SU-DHL-6 (cell line): ENCODE results near the gene SDR42E1.

Source experiments
- H2AFZ ChIP-seq: fragments of 200-600 bp; sonication (generic); 2 replicates; pipeline ENCODE4 v1.6.1; 2014; ENCODE audit warnings: low read depth, mild to moderate bottlenecking, moderate library complexity, mixed read lengths, antibody characterized with exemption, low read length; ENCODE audit not compliant: severe bottlenecking
- H3F3A ChIP-seq: fragments of 200-600 bp; shearing (Covaris generic); 2 replicates; pipeline ENCODE4 v1.6.0; 2016; ENCODE audit warnings: antibody characterized with exemption, mild to moderate bottlenecking; ENCODE audit not compliant: insufficient read depth
- H3K27ac ChIP-seq: fragments of 200-600 bp; sonication (generic); 2 replicates; pipeline ENCODE4 v1.5.1; 2016; ENCODE audit warnings: low read depth, mild to moderate bottlenecking, low read length, moderate library complexity, mixed read lengths
- H3K27me3 ChIP-seq: fragments of 200-600 bp; sonication (generic), shearing (Covaris generic); 2 replicates; pipeline ENCODE4 v1.6.0; 2014; ENCODE audit warnings: mild to moderate bottlenecking, low read length
- H3K36me3 ChIP-seq: fragments of 200-600 bp; sonication (generic); 2 replicates; pipeline ENCODE4 v1.6.1; 2014; ENCODE audit warnings: mild to moderate bottlenecking, low read length, mixed read lengths
- H3K4me2 ChIP-seq: fragments of 300-600, 200-600 bp; shearing (Covaris generic), sonication (generic); 2 replicates; pipeline ENCODE4 v1.6.0; 2014; ENCODE audit warnings: low read length, low read depth, mild to moderate bottlenecking; ENCODE audit not compliant: poor library complexity, severe bottlenecking
- H3K4me3 ChIP-seq: fragments of 200-600 bp; sonication (generic); 2 replicates; pipeline ENCODE4 v1.5.1; 2014; ENCODE audit warnings: antibody characterized with exemption, low read length, mild to moderate bottlenecking, mixed read lengths; ENCODE audit not compliant: insufficient read depth, poor library complexity, severe bottlenecking
- H3K79me2 ChIP-seq: fragments of 200-600 bp; sonication (generic); 2 replicates; pipeline ENCODE4 v1.6.1; 2014; ENCODE audit warnings: mild to moderate bottlenecking, low read length, moderate library complexity; ENCODE audit not compliant: insufficient read depth
- H3K9ac ChIP-seq: fragments of 200-600 bp; sonication (generic); 2 replicates; pipeline ENCODE4 v1.7.0; 2014; ENCODE audit warnings: mild to moderate bottlenecking, low read length
- H3K9me2 ChIP-seq: fragments of 200-600 bp; sonication (generic); replicated peaks from 2 replicates; pipeline ENCODE4 v1.6.1; 2014; ENCODE audit warnings: low read length; ENCODE audit not compliant: insufficient read depth
- H3K9me3 ChIP-seq: fragments of 200-600 bp; sonication (generic); 2 replicates; pipeline ENCODE4 v1.6.1; 2014; ENCODE audit warnings: low read length, mixed read lengths; ENCODE audit not compliant: insufficient read depth
- H4K20me1 ChIP-seq: fragments of 200-600 bp; sonication (generic); 2 replicates; pipeline ENCODE4 v1.6.1; 2014; ENCODE audit warnings: low read depth, mild to moderate bottlenecking, antibody characterized with exemption, low read length, moderate library complexity, mixed read lengths
- EZH2phosphoT487 ChIP-seq: fragments of 200-600 bp; sonication (generic), shearing (Covaris generic); conservative IDR thresholded peaks from 2 replicates; pipeline ENCODE4 v1.6.1; 2018; ENCODE audit warnings: mild to moderate bottlenecking, antibody characterized with exemption, low read length, moderate library complexity, mixed read lengths
- TF ChIP-seq, protein P1 (sequence below): fragments of 200-600 bp; sonication (generic); IDR thresholded peaks from one replicate; pipeline ENCODE4 v1.5.1; 2017; ENCODE audit warnings: antibody characterized with exemption, mild to moderate bottlenecking, low read length, moderate library complexity; ENCODE audit not compliant: insufficient read depth, poor library complexity, severe bottlenecking

The SDR42E1 gene

GRCh38 chr16:82004601-82005000 is 6.7 kb downstream of the SDR42E1 start:
- no peaks in the 10 kb centered on the region for H3K9me2 ChIP-seq
- H4K20me1 ChIP-seq: no peaks in the 10 kb centered on the region
- TF ChIP-seq, protein P1, sequence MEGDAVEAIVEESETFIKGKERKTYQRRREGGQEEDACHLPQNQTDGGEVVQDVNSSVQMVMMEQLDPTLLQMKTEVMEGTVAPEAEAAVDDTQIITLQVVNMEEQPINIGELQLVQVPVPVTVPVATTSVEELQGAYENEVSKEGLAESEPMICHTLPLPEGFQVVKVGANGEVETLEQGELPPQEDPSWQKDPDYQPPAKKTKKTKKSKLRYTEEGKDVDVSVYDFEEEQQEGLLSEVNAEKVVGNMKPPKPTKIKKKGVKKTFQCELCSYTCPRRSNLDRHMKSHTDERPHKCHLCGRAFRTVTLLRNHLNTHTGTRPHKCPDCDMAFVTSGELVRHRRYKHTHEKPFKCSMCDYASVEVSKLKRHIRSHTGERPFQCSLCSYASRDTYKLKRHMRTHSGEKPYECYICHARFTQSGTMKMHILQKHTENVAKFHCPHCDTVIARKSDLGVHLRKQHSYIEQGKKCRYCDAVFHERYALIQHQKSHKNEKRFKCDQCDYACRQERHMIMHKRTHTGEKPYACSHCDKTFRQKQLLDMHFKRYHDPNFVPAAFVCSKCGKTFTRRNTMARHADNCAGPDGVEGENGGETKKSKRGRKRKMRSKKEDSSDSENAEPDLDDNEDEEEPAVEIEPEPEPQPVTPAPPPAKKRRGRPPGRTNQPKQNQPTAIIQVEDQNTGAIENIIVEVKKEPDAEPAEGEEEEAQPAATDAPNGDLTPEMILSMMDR: no peak
- TF ChIP-seq EZH2phosphoT487: no peak
- no peaks in the 10 kb centered on the region for H3K36me3 ChIP-seq
- no peaks in the 10 kb centered on the region for H3K79me2 ChIP-seq
- peaks cover 19% of the 10 kb centered on the region; the same call in 1 of the 2 replicates for H3K9me3 ChIP-seq
- H3F3A ChIP-seq: no peaks in the 10 kb centered on the region
- H3K27me3 ChIP-seq: no peaks in the 10 kb centered on the region
- no peak overlapping the region for H2AFZ ChIP-seq
- no peak overlapping the region for H3K9ac ChIP-seq
- no peak overlapping the region for H3K27ac ChIP-seq
- no peak overlapping the region for H3K4me3 ChIP-seq
- no peak overlapping the region for H3K4me2 ChIP-seq

DNA sequence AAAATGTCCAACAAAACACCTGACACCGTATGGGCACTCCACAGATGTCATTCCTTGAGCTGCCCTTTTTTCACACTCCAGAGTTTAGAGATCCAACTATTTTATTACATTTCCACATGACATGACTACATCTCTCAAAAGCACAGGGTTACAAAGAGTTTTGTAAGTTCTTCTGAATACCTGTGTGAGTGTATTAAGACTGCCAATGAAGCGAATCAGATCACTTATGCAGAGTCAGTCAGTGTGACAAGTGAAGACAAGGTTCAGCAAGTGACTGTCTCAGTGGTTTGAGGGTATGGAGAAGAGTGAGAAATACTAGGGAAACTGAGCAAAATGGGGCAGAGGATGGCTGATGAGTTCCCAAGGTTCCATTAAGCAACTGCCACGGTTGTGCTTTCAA is 8.4 kb downstream of the SDR42E1 start:
- no peaks in the 10 kb centered on the region for H3K79me2 ChIP-seq
- H3F3A ChIP-seq: no peaks in the 10 kb centered on the region
- no peak overlapping the region for H3K4me2 ChIP-seq
- H3K9ac ChIP-seq: no peak overlapping the region
- no peak overlapping the region for H3K4me3 ChIP-seq
- no peaks in the 10 kb centered on the region for H3K36me3 ChIP-seq
- TF ChIP-seq EZH2phosphoT487: no peak
- TF ChIP-seq, protein P1: no peak
- no peaks in the 10 kb centered on the region for H4K20me1 ChIP-seq
- no peaks in the 10 kb centered on the region for H3K9me2 ChIP-seq
- H2AFZ ChIP-seq: no peak overlapping the region
- H3K9me3 ChIP-seq: peaks cover 5% of the 10 kb centered on the region; the same call in 1 of the 2 replicates
- H3K27ac ChIP-seq: no peak overlapping the region
- H3K27me3 ChIP-seq: no peaks in the 10 kb centered on the region

DNA sequence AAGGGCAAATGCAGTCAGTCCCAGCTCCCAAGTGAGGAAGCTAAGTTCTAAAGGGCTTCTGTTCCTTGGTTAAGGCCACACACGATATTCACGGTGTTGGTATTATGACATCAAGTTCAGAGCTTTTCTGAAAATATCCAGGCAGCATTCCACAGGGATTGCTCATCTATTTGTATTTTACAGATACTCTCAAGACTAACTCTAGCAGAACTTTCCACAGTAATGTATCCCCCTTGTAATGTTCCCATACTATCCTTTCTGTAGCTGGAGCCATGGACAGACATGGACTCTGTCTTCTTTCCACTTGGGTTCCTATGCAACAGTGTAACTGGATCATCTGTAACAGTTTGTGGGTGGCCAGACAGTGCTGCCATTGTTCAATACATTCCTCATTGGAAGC is 13.5 kb downstream of the SDR42E1 start:
- Histone ChIP-seq H3K9me3 (no peaks in the 10 kb centered on the region), H3K36me3 (no peaks in the 10 kb centered on the region), H3K4me3 (no peak overlapping the region), H3K27ac (no peak overlapping the region), H2AFZ (no peak overlapping the region), H3K79me2 (no peaks in the 10 kb centered on the region), H3F3A (no peaks in the 10 kb centered on the region), H3K4me2 (no peak overlapping the region), H3K27me3 (no peaks in the 10 kb centered on the region), H3K9ac (no peak overlapping the region), H4K20me1 (no peaks in the 10 kb centered on the region), H3K9me2 (no peaks in the 10 kb centered on the region)
- no peak for TF ChIP-seq EZH2phosphoT487
- TF ChIP-seq, protein P1: no peak
